Measurements from ENCODE around the gene HOXA3. TPM values are rescaled to one million over a fixed set of nuclear protein-coding genes. Genes with fewer than 3 reads are reported as not detected.

Gene HOXA3
- polyA plus RNA-seq, 2 of the 4 experiments (the other 2 are of a cell fraction): 3.3 to 8.7 TPM

DNA sequence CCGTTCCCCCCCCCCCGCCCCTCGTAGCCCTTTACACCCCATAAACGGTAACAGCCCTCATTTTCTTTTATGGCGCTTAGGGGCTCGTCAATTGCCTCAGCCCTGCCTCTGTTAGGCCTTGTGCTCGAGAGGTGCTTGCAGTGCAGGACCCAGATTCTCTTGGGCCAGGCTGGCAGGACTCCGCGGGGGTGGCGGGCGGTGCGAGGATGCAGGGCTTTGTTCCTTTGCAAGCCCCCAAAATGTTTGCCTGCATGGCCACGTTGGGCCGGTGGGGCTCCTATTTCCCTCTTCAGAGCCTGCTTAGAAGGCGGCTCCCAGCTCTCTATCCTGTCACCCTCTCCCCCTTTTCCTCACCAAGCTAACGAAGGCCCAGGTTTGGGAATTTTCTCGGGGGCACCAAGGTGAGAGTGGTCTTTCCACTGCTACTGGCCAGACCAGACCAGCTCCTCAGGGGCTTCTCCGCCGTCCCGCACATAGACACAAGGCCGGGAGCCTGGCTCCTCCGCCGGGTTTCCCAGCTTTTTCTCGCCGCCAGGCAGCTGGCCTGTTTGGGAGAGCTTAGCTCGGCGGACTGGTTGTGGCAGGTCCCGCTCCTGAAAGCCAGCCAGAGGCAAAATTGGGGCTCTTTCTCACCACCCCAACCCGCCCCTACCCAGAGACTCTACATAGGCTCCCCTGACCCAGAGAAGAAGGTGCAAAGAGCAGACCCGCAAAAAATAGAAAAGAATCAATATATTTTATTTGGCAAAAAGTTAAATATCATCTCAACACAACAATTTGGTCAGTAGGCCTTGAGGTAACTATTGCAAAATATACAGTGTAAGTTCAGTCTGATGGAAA lies 9.6 kb upstream of the HOXA3 start:
- H3K4me2 ChIP-seq: no peak overlapping the region; the same call in 2 of the 3 replicates
- TF ChIP-seq PHF8 (IDR thresholded peaks at IDR 0.05; ENCODE audit: borderline replicate concordance, low read depth): no peak
- TF ChIP-seq ZC3H11A (IDR thresholded peaks at IDR 0.05): no peak
- no peak for TF ChIP-seq EHF (CRISPR knock-in tag; IDR thresholded peaks at IDR 0.05)
- TF ChIP-seq ZNF302 (CRISPR knock-in tag; IDR thresholded peaks at IDR 0.05): no peak
- TF ChIP-seq EP300 (IDR thresholded peaks at IDR 0.05): no peak
- TF ChIP-seq, protein P1, sequence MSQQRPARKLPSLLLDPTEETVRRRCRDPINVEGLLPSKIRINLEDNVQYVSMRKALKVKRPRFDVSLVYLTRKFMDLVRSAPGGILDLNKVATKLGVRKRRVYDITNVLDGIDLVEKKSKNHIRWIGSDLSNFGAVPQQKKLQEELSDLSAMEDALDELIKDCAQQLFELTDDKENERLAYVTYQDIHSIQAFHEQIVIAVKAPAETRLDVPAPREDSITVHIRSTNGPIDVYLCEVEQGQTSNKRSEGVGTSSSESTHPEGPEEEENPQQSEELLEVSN (IDR thresholded peaks at IDR 0.05; ENCODE audit: borderline replicate concordance, low read depth): no peak
- no peak for TF ChIP-seq RAD21 (conservative IDR thresholded peaks at IDR 0.05 in 1 of 2, IDR thresholded peaks at IDR 0.05 in 1 of 2)
- TF ChIP-seq NFE2L2 (conservative IDR thresholded peaks at IDR 0.05; ENCODE audit: low read length): no peak
- TF ChIP-seq MAFK (IDR thresholded peaks at IDR 0.05; ENCODE audit: partially characterized antibody): no peak
- no peak for TF ChIP-seq FOXS1 (CRISPR knock-in tag; IDR thresholded peaks at IDR 0.05)
- no peak for TF ChIP-seq NR3C1 (IDR thresholded peaks at IDR 0.05)
- no peak for TF ChIP-seq RARB (CRISPR knock-in tag; IDR thresholded peaks at IDR 0.05)
- TF ChIP-seq, protein P2, sequence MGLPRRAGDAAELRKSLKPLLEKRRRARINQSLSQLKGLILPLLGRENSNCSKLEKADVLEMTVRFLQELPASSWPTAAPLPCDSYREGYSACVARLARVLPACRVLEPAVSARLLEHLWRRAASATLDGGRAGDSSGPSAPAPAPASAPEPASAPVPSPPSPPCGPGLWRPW (IDR thresholded peaks at IDR 0.05): no peak
- no peak for TF ChIP-seq CHD2 (IDR thresholded peaks at IDR 0.05; ENCODE audit: low read length, partially characterized antibody)
- TF ChIP-seq EHMT2 (IDR thresholded peaks at IDR 0.05; ENCODE audit: low read depth): no peak
- no peak for TF ChIP-seq FOSL2 (IDR thresholded peaks at IDR 0.05)
- TF ChIP-seq FOSL2 (CRISPR knock-in tag; IDR thresholded peaks at IDR 0.05): no peak
- TF ChIP-seq NPAS2 (CRISPR knock-in tag; IDR thresholded peaks at IDR 0.05; ENCODE audit: borderline replicate concordance): no peak
- no peak for TF ChIP-seq JUNB (IDR thresholded peaks at IDR 0.05)
- H3K4me1 ChIP-seq: 0 out of 3 replicates have a peak, but pooled peaks cover 3% of the 10 kb centered on the region
- DNase-seq (ENCODE audit: low read depth in 1 of 2, low spot score in 1 of 2) (no peak), FAIRE-seq (no peak), ATAC-seq (no peak)
- ChIA-PET POLR2A (no interaction called here), CTCF (interaction anchor here (0.7 to 7.0 kb wide), 25 partner anchors 9 to 1269 kb away, joined by 3 to 160 read pairs (median 6); partner anchors contain the start of genes HOXA10, HOXA3, HOXA5 and HOXA6)
- 81% methylated on average over 25 of the region's 30 CpGs for WGBS (ENCODE audit: missing lambda C conversion rate)
- no peak overlapping the region for H3K4me3 ChIP-seq
- no peaks in the 10 kb centered on the region for H3K9me3 ChIP-seq
- no peak overlapping the region for H3K27ac ChIP-seq

DNA sequence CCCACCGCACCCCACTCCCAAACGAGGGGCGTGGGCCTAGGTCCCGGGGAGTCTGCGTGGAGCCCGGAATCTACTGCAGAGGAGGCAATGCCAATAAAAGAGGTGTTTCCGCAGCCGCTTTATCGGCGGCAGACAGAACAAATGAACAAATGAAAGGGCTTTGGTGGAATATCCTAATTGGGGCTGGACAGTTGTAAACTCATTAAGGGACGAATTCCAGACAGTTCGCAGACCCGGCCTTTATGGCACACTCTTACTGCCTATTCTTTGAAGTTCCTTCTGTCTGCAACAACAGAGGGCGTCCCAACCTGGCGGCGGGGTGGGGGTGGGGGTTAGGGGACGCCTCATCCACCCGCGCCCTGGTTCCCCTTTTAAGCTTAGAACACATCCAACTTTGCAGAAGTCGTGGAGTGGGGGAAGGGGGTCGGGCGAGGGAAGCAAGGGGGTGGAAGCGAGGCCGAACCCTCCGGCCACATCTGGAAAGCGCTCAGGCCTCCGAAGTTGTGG lies 8.9 kb upstream of the HOXA3 start:
- H3K9me3 ChIP-seq: no peaks in the 10 kb centered on the region
- FAIRE-seq: no peak
- POLR2A ChIA-PET: interaction anchor here (0.6 to 1.3 kb wide), 4 partner anchors 11 to 963 kb away, joined by 3 to 14 read pairs (median 4); no protein-coding TSS in a partner anchor
- H3K4me3 ChIP-seq: peak overlapping the region; percentile 65
- 0 out of 3 replicates have a peak, but pooled peaks cover 3% of the 10 kb centered on the region for H3K4me1 ChIP-seq
- WGBS (ENCODE audit: missing lambda C conversion rate): 32% methylated on average over 23 of the region's 27 CpGs
- ATAC-seq: no peak
- H3K4me2 ChIP-seq: peak overlapping the region; percentile 96
- CTCF ChIA-PET: interaction anchor here (0.6 to 7.0 kb wide), 57 partner anchors 9 to 1305 kb away, joined by 3 to 160 read pairs (median 4); partner anchors contain the start of genes HOXA10, HOXA3, HOXA5 and HOXA6
- DNase-seq (ENCODE audit: low read depth in 1 of 2, low spot score in 1 of 2): no peak
- H3K27ac ChIP-seq: peak overlapping the region; percentile 86; a peak in 5 of 6 replicates
- TF ChIP-seq, protein P3, sequence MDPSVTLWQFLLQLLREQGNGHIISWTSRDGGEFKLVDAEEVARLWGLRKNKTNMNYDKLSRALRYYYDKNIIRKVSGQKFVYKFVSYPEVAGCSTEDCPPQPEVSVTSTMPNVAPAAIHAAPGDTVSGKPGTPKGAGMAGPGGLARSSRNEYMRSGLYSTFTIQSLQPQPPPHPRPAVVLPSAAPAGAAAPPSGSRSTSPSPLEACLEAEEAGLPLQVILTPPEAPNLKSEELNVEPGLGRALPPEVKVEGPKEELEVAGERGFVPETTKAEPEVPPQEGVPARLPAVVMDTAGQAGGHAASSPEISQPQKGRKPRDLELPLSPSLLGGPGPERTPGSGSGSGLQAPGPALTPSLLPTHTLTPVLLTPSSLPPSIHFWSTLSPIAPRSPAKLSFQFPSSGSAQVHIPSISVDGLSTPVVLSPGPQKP (IDR thresholded peaks at IDR 0.05; ENCODE audit: low read depth, low read length): no peak
- no peak for TF ChIP-seq RFX5 (IDR thresholded peaks at IDR 0.05)
- no peak for TF ChIP-seq ZSCAN20 (CRISPR knock-in tag; IDR thresholded peaks at IDR 0.05)
- no peak for TF ChIP-seq HEYL (CRISPR knock-in tag; IDR thresholded peaks at IDR 0.05)
- no peak for TF ChIP-seq KDM1A (IDR thresholded peaks at IDR 0.05; ENCODE audit: low read depth)
- TF ChIP-seq PHF8 (IDR thresholded peaks at IDR 0.05; ENCODE audit: borderline replicate concordance, low read depth): no peak
- TF ChIP-seq, protein P4, sequence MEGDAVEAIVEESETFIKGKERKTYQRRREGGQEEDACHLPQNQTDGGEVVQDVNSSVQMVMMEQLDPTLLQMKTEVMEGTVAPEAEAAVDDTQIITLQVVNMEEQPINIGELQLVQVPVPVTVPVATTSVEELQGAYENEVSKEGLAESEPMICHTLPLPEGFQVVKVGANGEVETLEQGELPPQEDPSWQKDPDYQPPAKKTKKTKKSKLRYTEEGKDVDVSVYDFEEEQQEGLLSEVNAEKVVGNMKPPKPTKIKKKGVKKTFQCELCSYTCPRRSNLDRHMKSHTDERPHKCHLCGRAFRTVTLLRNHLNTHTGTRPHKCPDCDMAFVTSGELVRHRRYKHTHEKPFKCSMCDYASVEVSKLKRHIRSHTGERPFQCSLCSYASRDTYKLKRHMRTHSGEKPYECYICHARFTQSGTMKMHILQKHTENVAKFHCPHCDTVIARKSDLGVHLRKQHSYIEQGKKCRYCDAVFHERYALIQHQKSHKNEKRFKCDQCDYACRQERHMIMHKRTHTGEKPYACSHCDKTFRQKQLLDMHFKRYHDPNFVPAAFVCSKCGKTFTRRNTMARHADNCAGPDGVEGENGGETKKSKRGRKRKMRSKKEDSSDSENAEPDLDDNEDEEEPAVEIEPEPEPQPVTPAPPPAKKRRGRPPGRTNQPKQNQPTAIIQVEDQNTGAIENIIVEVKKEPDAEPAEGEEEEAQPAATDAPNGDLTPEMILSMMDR (IDR thresholded peaks at IDR 0.05): no peak; the same call in 2 of the 3 replicates
- TF ChIP-seq FOSB (CRISPR knock-in tag; IDR thresholded peaks at IDR 0.05): no peak
- TF ChIP-seq EHF (CRISPR knock-in tag; IDR thresholded peaks at IDR 0.05): no peak
- no peak for TF ChIP-seq TFCP2L1 (CRISPR knock-in tag; IDR thresholded peaks at IDR 0.05)
- no peak for TF ChIP-seq NR3C1 (IDR thresholded peaks at IDR 0.05)
- TF ChIP-seq CBX8 (IDR thresholded peaks at IDR 0.05): no peak
- no peak for TF ChIP-seq CBX2 (IDR thresholded peaks at IDR 0.05; ENCODE audit: borderline replicate concordance, low read depth)
- TF ChIP-seq MAZ (IDR thresholded peaks at IDR 0.05; ENCODE audit: borderline replicate concordance, low read depth, low read length): no peak
- TF ChIP-seq HOXB5 (CRISPR knock-in tag; IDR thresholded peaks at IDR 0.05): no peak
- TF ChIP-seq, protein P5, sequence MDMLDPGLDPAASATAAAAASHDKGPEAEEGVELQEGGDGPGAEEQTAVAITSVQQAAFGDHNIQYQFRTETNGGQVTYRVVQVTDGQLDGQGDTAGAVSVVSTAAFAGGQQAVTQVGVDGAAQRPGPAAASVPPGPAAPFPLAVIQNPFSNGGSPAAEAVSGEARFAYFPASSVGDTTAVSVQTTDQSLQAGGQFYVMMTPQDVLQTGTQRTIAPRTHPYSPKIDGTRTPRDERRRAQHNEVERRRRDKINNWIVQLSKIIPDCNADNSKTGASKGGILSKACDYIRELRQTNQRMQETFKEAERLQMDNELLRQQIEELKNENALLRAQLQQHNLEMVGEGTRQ (IDR thresholded peaks at IDR 0.05): no peak
